ENCODE data around the gene ENO1.

- no peak for TF ChIP-seq POLR2A (IDR thresholded peaks at IDR 0.05)
- no peak for TF ChIP-seq CTCF (IDR thresholded peaks at IDR 0.05)
These were observed 20.3 kb downstream of the ENO1 start for GRCh38 chr1:8858112-8858668.
